HG03060 (cell line): Measurements from ENCODE around the gene SPART.
A peak's percentile ranks its signal among the peaks of the same experiment; 100 is the strongest.

Source experiments
- ATAC-seq: cut with Tn5 transposase; IDR thresholded peaks from one replicate; pipeline ENCODE4 v1.9.1; 2021; ENCODE audit warnings: low read depth, moderate number of reproducible peaks; ENCODE audit not compliant: unreplicated experiment

SPART gene

GRCh38 chr13:36346222-36347083, at the start of gene SPART:
TSS of gene SPART (minus strand) at chr13:36346394. CDS start at chr13:36335830, 10,564 bp downstream.
- ATAC-seq: peak; percentile 82

- ATAC-seq: no peak
Measured at GRCh38 chr13:36395280-36395679, 49.1 kb upstream of the SPART start.

GRCh38 chr13:36385489-36385888, 39.3 kb upstream of the SPART start:
- no peak for ATAC-seq

- ATAC-seq: no peak
Measured at GRCh38 chr13:36382030-36382429, 35.8 kb upstream of the SPART start.

- no peak for ATAC-seq
Measured at GRCh38 chr13:36377826-36378468, 31.8 kb upstream of the SPART start.

GRCh38 chr13:36374063-36374462, 27.9 kb upstream of the SPART start:
- ATAC-seq: no peak

- no peak for ATAC-seq
Measured at GRCh38 chr13:36371185-36371584, 25.0 kb upstream of the SPART start.

- no peak for ATAC-seq
Measured at GRCh38 chr13:36370108-36370429, 23.9 kb upstream of the SPART start.

- ATAC-seq: no peak
Measured at GRCh38 chr13:36369268-36370107, 23.3 kb upstream of the SPART start.

- no peak for ATAC-seq
Measured at GRCh38 chr13:36366031-36366430, 19.8 kb upstream of the SPART start.

GRCh38 chr13:36363366-36363863, 17.2 kb upstream of the SPART start:
- ATAC-seq: no peak

GRCh38 chr13:36362914-36363313, 16.7 kb upstream of the SPART start:
- no peak for ATAC-seq

GRCh38 chr13:36362251-36362650, 16.1 kb upstream of the SPART start:
- ATAC-seq: no peak

GRCh38 chr13:36360903-36361302, 14.7 kb upstream of the SPART start:
- ATAC-seq: no peak

GRCh38 chr13:36359301-36359950, 13.2 kb upstream of the SPART start:
- no peak for ATAC-seq

- no peak for ATAC-seq
Measured at GRCh38 chr13:36358175-36358718, 12.1 kb upstream of the SPART start.

- ATAC-seq: no peak
Measured at GRCh38 chr13:36357692-36358091, 11.5 kb upstream of the SPART start.

- ATAC-seq: no peak
Measured at GRCh38 chr13:36357231-36357630, 11.0 kb upstream of the SPART start.

- ATAC-seq: no peak
Measured at GRCh38 chr13:36356058-36356457, 9.9 kb upstream of the SPART start.

GRCh38 chr13:36355632-36356031, 9.4 kb upstream of the SPART start:
- no peak for ATAC-seq
